ENCODE data around the gene AFF3. TPM values are rescaled to one million over a fixed set of nuclear protein-coding genes. Genes with fewer than 3 reads are reported as not detected.

Gene AFF3
- polyA plus RNA-seq, 1 donor (not counting 4 experiments of a cell fraction or from before 2014, with no cell fraction given): not detected

DNA sequence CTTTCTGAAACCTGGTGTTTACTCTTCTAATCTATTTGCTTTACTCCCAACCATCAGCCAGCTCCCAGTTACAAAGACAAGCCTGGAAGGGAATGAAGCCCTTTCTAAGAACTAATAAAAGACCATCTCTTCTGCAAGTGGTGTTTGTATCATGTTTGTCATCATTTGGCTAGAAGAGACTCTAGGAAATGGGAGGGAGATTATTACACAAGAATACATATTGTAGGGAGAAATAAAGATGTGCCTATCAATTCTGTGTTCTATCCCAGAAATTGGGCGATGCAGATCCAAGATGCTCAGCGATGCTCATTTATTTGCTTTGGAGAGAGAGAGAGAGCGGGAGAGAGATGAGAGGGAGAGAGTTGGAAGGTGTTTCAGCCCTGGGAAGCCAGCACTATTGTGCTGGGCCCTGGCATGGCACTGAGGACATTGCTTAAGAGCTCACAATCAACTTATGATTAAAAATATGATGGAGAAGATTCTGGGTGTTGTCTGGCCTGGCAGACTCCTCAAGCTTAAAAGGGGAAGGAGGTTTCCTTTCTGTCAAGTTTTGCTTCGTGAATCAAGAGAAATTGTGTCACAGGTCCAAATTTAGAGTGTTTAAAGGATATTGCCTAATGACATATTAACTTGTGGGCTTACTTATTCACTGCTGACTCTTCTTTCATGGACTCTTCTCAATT lies 41.8 kb upstream of the AFF3 start:
- H3K79me2 ChIP-seq (ENCODE audit: control insufficient read depth, insufficient read depth, low read length): no peaks in the 10 kb centered on the region
- H3K9me3 ChIP-seq (ENCODE audit: control insufficient read depth, low read depth, low read length): no peaks in the 10 kb centered on the region
- no peak for DNase-seq (ENCODE audit: low read depth, low spot score)
- H3K9ac ChIP-seq (ENCODE audit: control insufficient read depth, extremely low read depth, insufficient read depth, low read length): no peak overlapping the region
- H3K4me1 ChIP-seq (ENCODE audit: control insufficient read depth, extremely low read depth, insufficient read depth, low read length): no peaks in the 10 kb centered on the region
- H3K4me2 ChIP-seq (ENCODE audit: control insufficient read depth, extremely low read depth, insufficient read depth, low read depth, low read length): no peak overlapping the region
- H2AFZ ChIP-seq (ENCODE audit: control insufficient read depth, low read length): no peak overlapping the region
- TF ChIP-seq EZH2 (IDR thresholded peaks at IDR 0.05; ENCODE audit: low read length): no peak
- TF ChIP-seq, protein P1, sequence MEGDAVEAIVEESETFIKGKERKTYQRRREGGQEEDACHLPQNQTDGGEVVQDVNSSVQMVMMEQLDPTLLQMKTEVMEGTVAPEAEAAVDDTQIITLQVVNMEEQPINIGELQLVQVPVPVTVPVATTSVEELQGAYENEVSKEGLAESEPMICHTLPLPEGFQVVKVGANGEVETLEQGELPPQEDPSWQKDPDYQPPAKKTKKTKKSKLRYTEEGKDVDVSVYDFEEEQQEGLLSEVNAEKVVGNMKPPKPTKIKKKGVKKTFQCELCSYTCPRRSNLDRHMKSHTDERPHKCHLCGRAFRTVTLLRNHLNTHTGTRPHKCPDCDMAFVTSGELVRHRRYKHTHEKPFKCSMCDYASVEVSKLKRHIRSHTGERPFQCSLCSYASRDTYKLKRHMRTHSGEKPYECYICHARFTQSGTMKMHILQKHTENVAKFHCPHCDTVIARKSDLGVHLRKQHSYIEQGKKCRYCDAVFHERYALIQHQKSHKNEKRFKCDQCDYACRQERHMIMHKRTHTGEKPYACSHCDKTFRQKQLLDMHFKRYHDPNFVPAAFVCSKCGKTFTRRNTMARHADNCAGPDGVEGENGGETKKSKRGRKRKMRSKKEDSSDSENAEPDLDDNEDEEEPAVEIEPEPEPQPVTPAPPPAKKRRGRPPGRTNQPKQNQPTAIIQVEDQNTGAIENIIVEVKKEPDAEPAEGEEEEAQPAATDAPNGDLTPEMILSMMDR (optimal IDR thresholded peaks at IDR 0.05 in 1 of 3, IDR thresholded peaks at IDR 0.05 in 1 of 3, conservative IDR thresholded peaks at IDR 0.05 in 1 of 3; ENCODE audit: extremely low read depth in 1 of 3, insufficient read depth in 2 of 3, low read length in 3 of 3): no peak
- H3K27me3 ChIP-seq (ENCODE audit: control insufficient read depth, extremely low read depth, insufficient read depth, low read length): no peaks in the 10 kb centered on the region
- no peak overlapping the region for H3K4me3 ChIP-seq (ENCODE audit: control insufficient read depth in 2 of 3, extremely low read depth in 1 of 3, insufficient read depth in 2 of 3, low read depth in 1 of 3, low read length in 3 of 3)
- dilution Hi-C loops (cut with MboI; ENCODE audit: extremely low pct_ligation_motif_present, low sequenced_read_pairs): no loop called here
- no peaks in the 10 kb centered on the region for H3K9me1 ChIP-seq (ENCODE audit: control insufficient read depth, extremely low read depth, insufficient read depth, low read length)
- FAIRE-seq: no peak
- H3K36me3 ChIP-seq (ENCODE audit: control insufficient read depth in 2 of 2, extremely low read depth in 1 of 2, insufficient read depth in 2 of 2, low read length in 2 of 2): no peaks in the 10 kb centered on the region
- H4K20me1 ChIP-seq (ENCODE audit: control insufficient read depth, extremely low read depth, insufficient read depth, low read length): no peaks in the 10 kb centered on the region
- H3K27ac ChIP-seq (ENCODE audit: control insufficient read depth, insufficient read depth, low read length): no peak overlapping the region

DNA sequence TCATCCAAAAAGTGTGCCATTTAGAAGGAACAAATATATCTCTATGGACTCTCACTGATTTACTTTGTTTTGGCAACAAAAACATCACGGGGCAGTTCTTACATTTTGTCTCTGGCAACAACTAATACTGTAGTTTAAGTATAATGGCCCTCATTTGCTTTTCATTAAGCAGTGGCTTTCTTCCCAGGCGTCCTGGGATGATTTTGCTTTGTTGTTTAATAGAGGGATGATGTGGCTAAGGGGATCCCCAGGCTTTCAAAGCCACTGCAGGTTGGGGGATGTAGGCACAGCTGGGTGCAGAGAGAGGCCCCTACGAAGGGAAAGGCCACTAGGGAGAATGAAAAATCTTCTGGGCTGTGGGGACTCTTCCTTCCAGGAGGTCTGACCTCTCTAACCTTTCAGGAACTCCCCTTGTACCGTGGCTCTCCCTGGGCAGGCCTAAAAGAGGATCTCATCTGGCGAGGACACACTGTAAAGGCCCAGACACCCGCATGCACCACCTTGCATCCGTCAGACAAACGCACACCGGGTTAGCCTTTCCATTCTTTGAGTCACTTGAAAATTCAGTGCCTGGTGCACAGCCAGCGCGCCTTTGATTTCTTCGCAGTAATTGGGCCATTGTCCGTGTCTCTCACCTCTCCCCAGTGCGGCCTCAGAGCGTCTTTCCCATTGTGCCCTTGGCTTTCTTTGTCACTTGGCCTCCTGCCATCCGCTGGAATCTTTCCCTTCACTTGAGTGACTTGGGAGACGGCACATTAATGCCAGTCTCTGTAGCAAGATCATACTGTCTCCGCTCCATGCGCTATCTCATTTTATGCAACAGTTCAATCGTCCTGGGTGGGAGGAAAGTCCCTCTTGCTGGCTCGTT lies 40.3 kb upstream of the AFF3 start:
- FAIRE-seq: no peak
- H4K20me1 ChIP-seq (ENCODE audit: control insufficient read depth, extremely low read depth, insufficient read depth, low read length): no peaks in the 10 kb centered on the region

More for the DNA sequence above, 40.3 kb upstream of the AFF3 start:
- H3K9ac ChIP-seq (ENCODE audit: control insufficient read depth, extremely low read depth, insufficient read depth, low read length): no peak overlapping the region
- no peaks in the 10 kb centered on the region for H3K9me3 ChIP-seq (ENCODE audit: control insufficient read depth, low read depth, low read length)
- H3K4me2 ChIP-seq (ENCODE audit: control insufficient read depth, extremely low read depth, insufficient read depth, low read depth, low read length): no peak overlapping the region
- no peak overlapping the region for H2AFZ ChIP-seq (ENCODE audit: control insufficient read depth, low read length)
- DNase-seq (ENCODE audit: low read depth, low spot score): no peak
- no peaks in the 10 kb centered on the region for H3K4me1 ChIP-seq (ENCODE audit: control insufficient read depth, extremely low read depth, insufficient read depth, low read length)
- no peak overlapping the region for H3K27ac ChIP-seq (ENCODE audit: control insufficient read depth, insufficient read depth, low read length)
- no peak for TF ChIP-seq EZH2 (IDR thresholded peaks at IDR 0.05; ENCODE audit: low read length)
- TF ChIP-seq, protein P1 (optimal IDR thresholded peaks at IDR 0.05 in 1 of 3, IDR thresholded peaks at IDR 0.05 in 1 of 3, conservative IDR thresholded peaks at IDR 0.05 in 1 of 3; ENCODE audit: extremely low read depth in 1 of 3, insufficient read depth in 2 of 3, low read length in 3 of 3): no peak
- H3K9me1 ChIP-seq (ENCODE audit: control insufficient read depth, extremely low read depth, insufficient read depth, low read length): no peaks in the 10 kb centered on the region
- H3K4me3 ChIP-seq (ENCODE audit: control insufficient read depth in 2 of 3, extremely low read depth in 1 of 3, insufficient read depth in 2 of 3, low read depth in 1 of 3, low read length in 3 of 3): no peak overlapping the region
- dilution Hi-C loops (cut with MboI; ENCODE audit: extremely low pct_ligation_motif_present, low sequenced_read_pairs): no loop called here
- H3K27me3 ChIP-seq (ENCODE audit: control insufficient read depth, extremely low read depth, insufficient read depth, low read length): no peaks in the 10 kb centered on the region
- H3K36me3 ChIP-seq (ENCODE audit: control insufficient read depth in 2 of 2, extremely low read depth in 1 of 2, insufficient read depth in 2 of 2, low read length in 2 of 2): no peaks in the 10 kb centered on the region
- no peaks in the 10 kb centered on the region for H3K79me2 ChIP-seq (ENCODE audit: control insufficient read depth, insufficient read depth, low read length)

All from keratinocyte (primary cell).